ENCODE data around the gene CKMT2.
A peak's percentile ranks its signal among the peaks of the same experiment; 100 is the strongest.
"Not testable (repeated sequence)": the region's sequence is repeated elsewhere in the genome, so short reads cannot be mapped to it uniquely, and the experiment has no call there.

Gene CKMT2

GRCh38 chr5:81253875-81254274, 20.8 kb downstream of the CKMT2 start:
- DNase-seq, result no peak

GRCh38 chr5:81254886-81255559, 21.9 kb downstream of the CKMT2 start:
- no peak for DNase-seq

GRCh38 chr5:81256766-81257165, 23.6 kb downstream of the CKMT2 start:
- DNase-seq, result no peak

GRCh38 chr5:81262796-81263195, 29.7 kb downstream of the CKMT2 start:
- not testable (repeated sequence) for DNase-seq

GRCh38 chr5:81265101-81265500, 32.0 kb downstream of the CKMT2 start:
- no peak for DNase-seq

GRCh38 chr5:81268521-81269196, 35.5 kb downstream of the CKMT2 start:
- DNase-seq, result no peak

GRCh38 chr5:81269751-81270393, 36.8 kb downstream of the CKMT2 start:
- no peak for DNase-seq

GRCh38 chr5:81270394-81271027, 37.4 kb downstream of the CKMT2 start:
- DNase-seq, result peak; percentile 20

- no peak for DNase-seq
These were observed 50.9 kb downstream of the CKMT2 start for GRCh38 chr5:81283976-81284375.

- no peak for DNase-seq
These were observed 53.0 kb downstream of the CKMT2 start for GRCh38 chr5:81286059-81286617.

- no peak for DNase-seq
These were observed 54.9 kb downstream of the CKMT2 start for GRCh38 chr5:81288021-81288433.

GRCh38 chr5:81290146-81290545, 57.0 kb downstream of the CKMT2 start:
- DNase-seq, result no peak

- DNase-seq, result no peak
These were observed 59.0 kb downstream of the CKMT2 start for GRCh38 chr5:81292130-81292529.

- not testable (repeated sequence) for DNase-seq
These were observed 60.9 kb downstream of the CKMT2 start for GRCh38 chr5:81294021-81294420.

- no peak for DNase-seq
These were observed 64.4 kb downstream of the CKMT2 start for GRCh38 chr5:81297531-81297930.

- no peak for DNase-seq
These were observed 67.8 kb downstream of the CKMT2 start for GRCh38 chr5:81300921-81301270.

GRCh38 chr5:81301271-81302015, 68.3 kb downstream of the CKMT2 start, which contains the start of gene ZCCHC9:
Gene ZCCHC9 (plus strand): TSS chr5:81301587. CDS start chr5:81304758, 3,171 bp downstream.
- peak; percentile 88 for DNase-seq

GRCh38 chr5:81302596-81302995, 69.5 kb downstream of the CKMT2 start:
- DNase-seq, result no peak

GRCh38 chr5:81303563-81303962, 70.4 kb downstream of the CKMT2 start:
- DNase-seq, result no peak

- DNase-seq, result no peak
These were observed 72.7 kb downstream of the CKMT2 start for GRCh38 chr5:81305785-81306184.

GRCh38 chr5:81308836-81309235, 75.7 kb downstream of the CKMT2 start:
- DNase-seq, result no peak

- DNase-seq, result no peak
These were observed 77.4 kb downstream of the CKMT2 start for GRCh38 chr5:81310402-81311063.

Data from NCI-H1092 (cell line).